HG03095 (cell line): ENCODE data around the gene RNF225.
"Not testable (repeated sequence)": the region's sequence is repeated elsewhere in the genome, so short reads cannot be mapped to it uniquely, and the experiment has no call there.

Experiments used
- ATAC-seq: cut with Tn5 transposase; IDR thresholded peaks from one replicate; pipeline ENCODE4 v1.9.1; 2021; ENCODE audit warnings: moderate library complexity; ENCODE audit not compliant: unreplicated experiment

The RNF225 gene

DNA sequence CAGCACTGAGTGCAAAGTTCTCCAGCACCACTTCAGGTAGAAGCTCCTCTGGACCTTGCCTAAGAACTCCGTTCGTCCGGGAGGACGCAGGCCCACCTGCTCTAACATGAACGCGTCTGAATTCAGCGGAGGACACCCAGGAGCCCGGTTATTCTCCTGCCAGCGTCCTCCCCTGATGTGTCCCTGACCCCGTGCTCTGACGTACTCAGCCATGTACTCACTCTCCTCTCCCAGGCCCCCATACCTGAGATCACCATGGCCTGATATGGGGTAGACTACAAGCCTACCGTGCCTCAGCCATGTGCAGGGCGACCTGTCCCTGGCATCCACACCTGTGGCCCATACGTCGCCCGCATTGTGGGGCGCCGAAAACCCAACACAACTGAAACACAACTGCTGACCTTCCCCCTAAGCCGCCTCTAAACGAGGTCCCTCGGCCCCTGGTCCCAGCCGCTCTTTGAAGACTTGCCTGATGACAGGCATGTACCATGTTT, 12.2 kb downstream of the RNF225 start:
- no peak for ATAC-seq

DNA sequence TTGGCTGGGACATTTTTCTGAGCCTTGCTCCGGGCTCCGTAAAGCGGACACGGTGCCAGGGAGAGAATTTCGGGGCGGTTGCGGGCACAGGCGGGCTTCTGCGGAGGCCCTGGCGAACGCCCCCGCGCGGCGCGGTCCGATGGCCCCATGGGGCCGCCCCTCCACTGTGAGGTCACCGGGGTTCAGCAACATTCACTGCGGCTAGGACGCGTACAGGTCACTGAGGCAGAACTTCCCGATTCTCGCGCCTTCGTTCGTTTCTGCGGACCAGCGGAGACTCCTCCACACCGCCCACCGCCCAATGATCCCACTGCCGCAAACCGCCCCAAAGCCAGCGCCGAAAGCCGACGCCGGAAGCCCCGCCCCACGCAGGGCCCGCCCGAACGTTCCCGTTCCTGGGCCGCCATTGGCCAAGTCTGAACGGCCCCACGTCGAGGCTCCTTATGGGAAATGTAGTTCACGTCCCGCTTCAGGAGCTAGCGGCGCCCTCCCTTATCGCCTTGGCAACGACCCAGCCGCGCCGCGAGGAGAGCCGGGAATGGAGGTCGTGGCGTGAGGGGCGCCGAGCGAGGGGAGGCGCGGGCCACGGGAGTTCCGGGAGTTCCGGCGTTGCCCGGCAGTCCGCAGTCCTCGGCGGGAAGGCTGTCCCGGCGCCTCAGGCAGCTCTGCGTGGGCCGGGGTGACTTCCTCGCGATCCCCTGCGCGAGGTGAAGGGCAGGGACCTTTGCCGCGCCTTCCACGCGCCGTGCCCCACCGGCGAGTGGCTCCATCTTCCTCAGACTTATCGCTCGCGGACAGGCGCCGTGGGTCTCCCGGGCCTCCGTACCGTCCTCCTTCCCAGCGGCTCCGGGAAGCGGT, 12.9 kb downstream of the RNF225 start, which contains the start of gene ZNF584:
Gene ZNF584 (plus strand): TSS at position 498 of the 858 bp plus-strand sequence. CDS start 499 bp downstream, outside the sequence.
- peak; percentile 79 for ATAC-seq

DNA sequence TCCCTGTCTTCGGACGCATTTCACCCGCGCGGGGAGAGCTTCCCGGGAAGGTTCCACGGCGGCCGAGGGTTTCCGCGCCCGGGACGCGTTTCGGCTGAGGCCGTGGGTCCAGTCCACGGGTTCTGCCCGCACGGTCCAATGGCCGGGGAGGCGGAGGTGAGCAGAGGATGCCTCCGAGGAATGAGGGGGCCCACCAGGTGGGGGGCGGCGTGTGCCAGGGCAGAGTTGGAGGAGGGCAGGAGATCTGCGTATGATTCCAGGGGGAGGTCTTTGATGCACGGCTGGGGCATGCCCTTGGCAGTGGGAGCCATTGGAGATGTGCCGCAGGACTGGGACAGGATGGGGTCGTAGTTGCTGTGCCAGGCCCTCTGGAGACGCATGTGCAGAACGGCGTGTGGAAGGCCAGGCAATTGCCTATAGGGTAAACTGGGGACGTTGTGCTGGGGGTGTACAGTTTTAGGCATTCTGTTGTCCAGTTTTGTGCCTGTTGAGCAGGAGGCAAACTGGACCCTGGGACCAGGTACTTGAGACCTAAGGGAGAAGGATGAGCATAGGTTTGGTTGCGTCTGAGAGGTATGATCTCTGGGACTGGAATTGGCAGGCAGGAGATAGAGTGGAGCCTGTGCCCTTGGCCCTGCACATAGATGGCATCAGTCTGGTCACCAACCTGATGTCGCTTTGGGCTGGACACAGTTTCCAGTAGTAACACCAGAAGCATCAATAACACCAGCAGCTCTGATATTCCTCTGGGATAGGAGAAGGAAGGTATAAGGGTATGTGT, 13.7 kb downstream of the RNF225 start:
- peak; percentile 4 for ATAC-seq

DNA sequence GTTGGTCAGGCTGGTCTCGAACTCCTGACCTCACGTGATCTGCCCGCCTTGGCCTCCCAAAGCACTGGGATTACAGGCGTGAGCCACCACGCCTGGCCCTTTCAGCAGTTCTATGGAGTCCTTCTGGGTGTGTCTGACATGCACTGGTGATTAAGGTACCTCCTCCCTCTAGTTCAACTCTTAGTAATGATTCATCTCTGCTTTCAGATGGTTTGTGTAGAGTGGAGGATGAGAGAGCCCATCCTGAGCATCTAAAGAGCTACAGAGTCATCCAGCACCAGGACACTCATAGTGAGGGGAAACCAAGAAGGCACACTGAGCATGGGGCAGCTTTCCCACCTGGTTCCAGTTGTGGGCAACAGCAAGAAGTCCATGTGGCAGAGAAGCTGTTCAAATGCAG, 21.1 kb downstream of the RNF225 start:
- no peak for ATAC-seq

DNA sequence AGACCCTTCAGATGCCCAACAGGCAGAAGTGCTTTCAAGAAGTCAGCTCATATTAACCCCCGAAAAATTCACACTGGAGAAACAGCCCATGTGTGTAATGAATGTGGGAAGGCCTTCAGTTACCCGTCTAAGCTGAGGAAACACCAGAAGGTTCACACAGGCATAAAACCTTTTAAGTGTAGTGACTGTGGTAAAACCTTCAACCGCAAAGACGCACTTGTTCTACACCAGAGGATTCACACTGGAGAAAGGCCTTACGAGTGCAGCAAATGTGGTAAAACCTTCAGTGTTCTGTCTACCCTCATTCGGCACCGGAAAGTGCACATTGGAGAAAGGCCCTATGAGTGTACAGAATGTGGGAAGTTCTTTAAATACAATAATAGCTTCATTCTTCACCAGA, 21.6 kb downstream of the RNF225 start:
- ATAC-seq, result no peak

DNA sequence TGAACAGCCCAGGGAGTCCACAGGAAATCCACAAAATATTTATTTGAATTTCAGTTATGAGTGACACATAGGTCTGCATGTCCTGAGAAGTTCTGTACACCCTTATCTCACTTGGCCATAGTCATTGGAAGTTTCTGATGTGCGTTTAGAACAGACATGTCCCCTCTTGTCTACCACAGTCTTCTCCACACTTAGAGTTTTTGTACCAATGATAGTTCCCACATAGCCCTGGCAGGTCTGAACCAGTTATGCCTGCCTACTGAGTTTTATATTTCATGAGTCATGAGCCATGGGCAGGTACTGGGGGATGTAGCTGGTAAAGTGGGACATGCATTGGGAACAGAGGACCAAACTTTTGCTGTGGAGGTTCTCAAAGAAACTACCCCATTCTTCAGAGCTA, 33.2 kb downstream of the RNF225 start:
- ATAC-seq, result no peak

DNA sequence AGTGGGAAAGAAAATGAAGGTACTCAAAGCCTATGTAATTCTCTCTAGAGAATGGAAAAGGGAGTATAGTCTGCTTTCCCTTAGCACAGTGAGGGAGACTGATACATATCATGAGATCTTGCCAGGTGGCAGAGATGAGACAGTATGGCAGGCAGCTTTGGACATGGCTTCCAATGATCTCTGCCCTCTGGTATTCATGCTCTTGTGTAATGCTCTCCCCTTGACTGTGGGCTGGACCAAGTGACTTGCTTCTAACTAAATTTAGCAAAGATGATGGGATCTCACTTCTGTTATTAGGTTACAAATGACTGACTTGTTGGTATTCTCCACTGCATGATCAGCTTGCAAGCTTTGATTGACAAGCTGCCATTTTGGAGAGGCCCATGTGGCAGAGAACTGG, 34.3 kb downstream of the RNF225 start:
- no peak for ATAC-seq

DNA sequence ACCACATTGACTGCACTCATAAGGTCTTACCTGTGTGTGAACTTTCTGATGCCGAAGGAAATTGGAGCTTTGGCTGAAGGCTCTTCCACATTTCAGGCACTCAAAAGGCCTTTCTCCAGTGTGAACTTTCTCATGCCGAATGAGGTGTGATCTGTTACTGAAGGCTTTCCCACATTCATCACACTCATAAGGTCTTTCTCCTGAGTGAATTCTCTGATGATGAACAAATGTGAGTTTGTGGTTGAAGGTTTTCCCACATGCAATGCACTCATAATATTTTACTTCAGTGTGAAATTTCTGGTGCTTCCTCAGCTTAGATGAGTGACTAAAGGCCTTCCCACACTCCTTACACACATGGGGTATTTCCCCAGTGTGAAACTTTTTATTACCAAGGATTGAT, 38.8 kb downstream of the RNF225 start:
- ATAC-seq, result no peak

DNA sequence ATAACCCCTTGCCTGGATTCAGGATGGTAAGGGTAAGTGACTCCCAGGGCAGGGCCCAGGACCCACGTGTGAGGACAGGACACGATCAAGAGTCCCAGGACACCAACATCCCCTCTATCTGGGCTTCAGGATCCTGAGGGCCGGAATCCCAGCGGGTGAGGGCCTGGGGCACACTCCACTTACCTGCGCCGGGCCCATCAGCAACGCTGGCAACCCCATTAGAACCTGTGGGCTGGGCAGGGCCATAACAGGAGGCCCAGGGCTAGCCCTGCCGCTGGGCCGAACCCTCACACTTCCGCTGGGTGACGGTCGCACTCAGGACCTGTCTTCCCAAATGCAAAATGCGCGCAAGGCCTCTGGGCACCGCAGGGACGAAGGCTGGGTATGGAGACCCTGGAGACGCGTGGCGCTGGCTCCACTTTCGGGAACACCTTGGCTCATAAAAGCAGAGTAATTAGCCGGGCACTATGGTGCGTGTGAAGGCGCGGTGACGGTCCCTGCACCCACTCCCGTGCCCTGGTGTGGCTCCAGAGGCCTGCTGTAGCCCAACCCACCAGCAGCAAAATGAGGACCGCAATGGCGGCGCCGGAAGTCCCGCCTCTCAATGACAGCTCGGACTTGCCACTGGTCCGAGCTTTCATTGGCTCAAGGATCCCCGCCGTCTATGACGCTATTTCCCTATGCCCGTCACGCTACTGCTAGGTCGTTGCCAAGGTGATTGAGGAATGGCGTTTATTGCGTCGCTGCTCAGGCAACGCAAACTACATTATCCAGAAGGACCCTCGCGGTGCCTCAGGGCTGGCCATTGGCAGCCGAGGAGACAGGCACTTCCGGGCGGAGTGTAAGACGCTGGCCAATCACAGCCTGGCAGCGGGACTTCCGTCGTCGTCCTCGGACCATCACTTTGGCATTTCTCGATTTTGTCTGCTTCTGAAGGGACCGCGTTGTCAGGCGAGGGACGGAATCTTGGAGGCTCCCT, 44.4 kb downstream of the RNF225 start, which contains the start of gene ZNF132:
Gene ZNF132 (minus strand): TSS at position 578 of the 979 bp plus-strand sequence. CDS start 332 bp downstream, at position 246.
- peak; percentile 95 for ATAC-seq

DNA sequence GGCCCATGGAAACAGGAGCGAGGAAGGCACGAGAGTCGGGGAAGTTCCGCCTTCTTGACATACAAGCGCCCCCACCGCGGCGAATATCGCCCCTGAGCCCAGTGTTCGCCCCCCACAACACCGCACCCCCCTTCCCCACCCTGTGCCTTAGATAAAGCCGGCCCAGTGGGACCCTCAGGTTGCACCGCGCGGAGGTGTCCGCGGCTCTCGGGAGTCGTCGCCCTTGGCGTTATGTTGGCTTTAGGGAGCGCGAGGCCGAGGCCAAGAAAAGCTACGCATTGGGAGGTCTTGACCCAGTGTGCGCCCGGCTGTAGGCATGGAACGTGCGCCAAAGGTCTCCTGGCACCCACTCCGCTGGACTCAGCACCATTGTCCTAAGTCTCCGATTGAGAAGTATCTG, 45.1 kb downstream of the RNF225 start:
- no peak for ATAC-seq

DNA sequence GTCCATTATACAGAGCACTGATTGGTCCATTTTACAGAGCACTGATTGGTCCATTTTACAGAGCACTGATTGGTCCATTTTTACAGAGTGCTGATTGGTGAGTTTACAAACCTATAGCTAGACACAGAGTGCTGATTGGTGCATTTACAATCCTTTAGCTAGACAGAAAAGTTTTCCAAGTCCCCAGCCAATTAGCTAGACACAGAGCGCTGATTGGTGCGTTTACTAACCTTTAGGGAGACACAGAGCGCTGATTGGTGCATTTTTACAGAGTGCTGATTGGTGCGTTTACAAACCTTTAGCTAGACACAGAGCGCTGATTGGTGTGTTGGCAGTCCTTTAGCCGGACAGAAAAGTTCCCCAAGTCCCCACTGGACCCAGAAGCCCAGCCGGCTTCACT, 47.5 kb downstream of the RNF225 start:
- ATAC-seq, result not testable (repeated sequence)
